ENCODE measurements around the gene TSPAN3. TPM values are rescaled to one million over a fixed set of nuclear protein-coding genes. Genes with fewer than 3 reads are reported as not detected.

Gene TSPAN3
- total and polyA plus RNA-seq, 2 donors (not counting 1 experiment from before 2014, with no cell fraction given): 109 to 130 TPM

DNA sequence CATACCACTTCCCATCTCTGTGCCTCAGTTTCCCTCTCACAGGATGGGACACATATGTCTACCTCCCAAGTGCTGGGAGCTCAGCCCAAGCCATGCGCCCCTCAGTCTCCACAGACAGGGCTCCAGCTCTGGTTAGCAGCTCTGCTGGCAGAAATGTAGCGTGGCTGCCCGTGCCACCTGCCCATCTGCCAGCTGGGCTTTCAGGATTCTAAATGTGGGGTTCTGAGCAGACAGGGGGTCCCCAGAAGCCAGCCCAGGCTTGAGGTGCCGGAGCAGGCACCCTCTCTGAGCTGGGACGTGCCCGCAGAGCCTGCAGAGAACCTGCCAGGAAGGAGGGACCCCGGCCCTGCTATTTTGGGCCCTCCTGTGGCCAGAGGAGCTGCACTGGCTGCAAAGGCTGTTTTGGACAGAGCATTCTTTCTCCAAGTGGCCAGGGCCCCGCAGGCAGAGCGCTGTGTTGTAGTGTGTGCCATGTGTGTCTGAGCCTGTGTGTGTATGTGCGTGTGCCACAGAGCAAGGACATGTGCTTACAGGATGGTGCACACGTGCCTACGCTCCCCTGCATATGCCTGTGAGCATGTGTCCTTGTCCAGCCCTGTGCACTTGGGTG lies 44.3 kb downstream of the TSPAN3 start:
- TF ChIP-seq EZH2 (IDR thresholded peaks at IDR 0.05; ENCODE audit: borderline replicate concordance, insufficient read depth, low read depth, low read length, poor library complexity, severe bottlenecking) (no peak), CTCF (IDR thresholded peaks at IDR 0.05) (no peak)
- Mint-ChIP-seq H3K4me1 (peaks cover 27% of the 10 kb centered on the region), H3K9me3 (ENCODE audit: insufficient read depth) (no peaks in the 10 kb centered on the region), H3K4me3 (no peak overlapping the region), H3K27me3 (no peaks in the 10 kb centered on the region), H3K27ac (peak overlapping the region; percentile 46)
- Histone ChIP-seq H3K4me3 (ENCODE audit: control extremely low read depth in 1 of 5, extremely low read depth in 1 of 5, insufficient read depth in 1 of 5, low read depth in 2 of 5, low read length in 4 of 5) (no peak overlapping the region), H3K36me3 (replicated peaks in 1 of 2; ENCODE audit: control extremely low read depth in 1 of 2, control insufficient read depth in 1 of 2, extremely low read depth in 1 of 2, insufficient read depth in 2 of 2, low read length in 1 of 2) (peaks cover 0 to 34% of the 10 kb centered on the region in 2 experiments), H4K20me1 (ENCODE audit: control insufficient read depth, insufficient read depth, low read length, poor library complexity, severe bottlenecking) (peaks cover 20% of the 10 kb centered on the region), H3K27me3 (replicated peaks in 1 of 4; ENCODE audit: control extremely low read depth in 1 of 4, control insufficient read depth in 3 of 4, insufficient read depth in 4 of 4, low read length in 3 of 4) (no peaks in the 10 kb centered on the region), H3K4me1 (ENCODE audit: control insufficient read depth in 2 of 2, insufficient read depth in 2 of 2, low read length in 2 of 2) (peaks cover 13 to 29% of the 10 kb centered on the region in 2 donors), H3K79me2 (ENCODE audit: control insufficient read depth, insufficient read depth, low read length) (no peaks in the 10 kb centered on the region), H3K9ac (ENCODE audit: low read length) (no peak overlapping the region), H3K9me3 (ENCODE audit: control extremely low read depth in 1 of 3, control insufficient read depth in 2 of 3, insufficient read depth in 1 of 3, low read length in 2 of 3) (no peaks in the 10 kb centered on the region), H3K4me2 (replicated peaks; ENCODE audit: low read depth, low read length, poor library complexity, severe bottlenecking) (no peak overlapping the region), H3K27ac (ENCODE audit: low read length in 2 of 2) (no peak overlapping the region), H2AFZ (ENCODE audit: insufficient read depth, low read depth, low read length, poor library complexity, severe bottlenecking) (no peak overlapping the region)
- no peak for DNase-seq
- intact Hi-C loops (cut with micrococcal nuclease): no loop called here
- ChIA-PET POLR2A (no interaction called here), CTCF (interaction anchor here (0.8 to 5.4 kb wide), 3 partner anchors 10 to 517 kb away, joined by 3 to 33 read pairs (median 3); no protein-coding TSS in a partner anchor)
- ATAC-seq (ENCODE audit: low read depth): no peak
- 91% methylated on average over 10 of the region's 12 CpGs for WGBS (ENCODE audit: insufficient coverage)

GRCh38 chr15:77025941-77026411 lies 44.9 kb downstream of the TSPAN3 start:
- ATAC-seq (ENCODE audit: low read depth): no peak
- Histone ChIP-seq H4K20me1 (ENCODE audit: control insufficient read depth, insufficient read depth, low read length, poor library complexity, severe bottlenecking) (peaks cover 20% of the 10 kb centered on the region), H3K4me2 (replicated peaks; ENCODE audit: low read depth, low read length, poor library complexity, severe bottlenecking) (no peak overlapping the region), H3K4me3 (ENCODE audit: control extremely low read depth in 1 of 5, extremely low read depth in 1 of 5, insufficient read depth in 1 of 5, low read depth in 2 of 5, low read length in 4 of 5) (no peak overlapping the region), H3K36me3 (replicated peaks in 1 of 2; ENCODE audit: control extremely low read depth in 1 of 2, control insufficient read depth in 1 of 2, extremely low read depth in 1 of 2, insufficient read depth in 2 of 2, low read length in 1 of 2) (peaks cover 0 to 35% of the 10 kb centered on the region in 2 experiments), H3K27ac (ENCODE audit: low read length in 2 of 2) (no peak overlapping the region), H3K9me3 (ENCODE audit: control extremely low read depth in 1 of 3, control insufficient read depth in 2 of 3, insufficient read depth in 1 of 3, low read length in 2 of 3) (no peaks in the 10 kb centered on the region), H3K79me2 (ENCODE audit: control insufficient read depth, insufficient read depth, low read length) (no peaks in the 10 kb centered on the region), H3K27me3 (replicated peaks in 1 of 4; ENCODE audit: control extremely low read depth in 1 of 4, control insufficient read depth in 3 of 4, insufficient read depth in 4 of 4, low read length in 3 of 4) (no peaks in the 10 kb centered on the region), H3K9ac (ENCODE audit: low read length) (no peak overlapping the region), H3K4me1 (ENCODE audit: control insufficient read depth in 2 of 2, insufficient read depth in 2 of 2, low read length in 2 of 2) (peaks cover 8 to 25% of the 10 kb centered on the region in 2 donors), H2AFZ (ENCODE audit: insufficient read depth, low read depth, low read length, poor library complexity, severe bottlenecking) (no peak overlapping the region)
- peaks cover 23% of the 10 kb centered on the region for H3K4me1 Mint-ChIP-seq
- intact Hi-C loops (cut with micrococcal nuclease): loop anchor here (2.0 kb wide), 1 partner anchor 31 kb away; the partner anchor contains the start of gene PSTPIP1
- TF ChIP-seq CTCF (IDR thresholded peaks at IDR 0.05) (no peak), EZH2 (IDR thresholded peaks at IDR 0.05; ENCODE audit: borderline replicate concordance, insufficient read depth, low read depth, low read length, poor library complexity, severe bottlenecking) (no peak)
- no peaks in the 10 kb centered on the region for H3K9me3 Mint-ChIP-seq (ENCODE audit: insufficient read depth)
- ChIA-PET POLR2A (interaction anchor here (0.6 kb wide), 1 partner anchor 1245 kb away, joined by 3 read pairs; no protein-coding TSS in a partner anchor), CTCF (interaction anchor here (0.8 to 5.4 kb wide), 7 partner anchors 11 to 517 kb away, joined by 3 to 33 read pairs (median 11); partner anchors contain the start of gene PSTPIP1)
- no peak overlapping the region for H3K27ac Mint-ChIP-seq
- no peaks in the 10 kb centered on the region for H3K27me3 Mint-ChIP-seq
- no peak for DNase-seq
- 97% methylated on average over 4 of the region's 4 CpGs for WGBS (ENCODE audit: insufficient coverage)
- H3K4me3 Mint-ChIP-seq: no peak overlapping the region

Measured in B cell (primary cell).